D721Med (cell line): ENCODE results near the gene CNTN2.
A peak's percentile ranks its signal among the peaks of the same experiment; 100 is the strongest.

Source experiments
- DNase-seq: peaks from one replicate; pipeline ENCODE4 v3.0.0; 2011; ENCODE audit warnings: low spot score; ENCODE audit not compliant: insufficient read length
- FAIRE-seq: peaks from 2 replicates; lab custom pipeline; 2011; peaks lifted over from hg19 to GRCh38; lab: Jason Lieb, UNC
- TF ChIP-seq, protein P1 (sequence below): IDR thresholded peaks from 2 replicates; pipeline ENCODE4 v1.5.1; 2012; ENCODE audit warnings: mild to moderate bottlenecking, control low read depth; ENCODE audit not compliant: insufficient read depth; ENCODE audit errors: missing control alignments

The CNTN2 gene

DNA sequence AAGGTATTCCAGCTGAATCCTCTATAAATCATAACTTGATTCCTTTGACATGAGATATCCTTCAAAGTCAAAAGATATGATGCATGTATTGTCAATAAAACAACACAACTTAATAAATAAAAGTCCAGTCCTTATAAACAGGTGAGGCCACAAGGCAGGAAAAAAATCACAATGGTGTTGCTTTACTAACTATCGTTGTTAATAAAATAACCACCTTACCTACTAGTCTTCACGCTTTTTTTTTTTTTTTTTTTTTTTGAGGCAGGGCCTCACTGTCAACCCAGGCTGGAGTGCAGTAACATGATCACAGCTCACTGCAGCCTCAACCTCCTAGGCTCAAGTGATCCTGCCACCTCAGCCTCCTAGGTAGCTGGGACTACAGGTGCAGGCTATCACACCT is 41.3 kb downstream of the CNTN2 start, which contains the start of gene TMEM81:
Gene TMEM81, minus strand, starts transcription at position 101 of the 400 bp plus-strand sequence. CDS start 140 bp downstream, outside the sequence.
- TF ChIP-seq, protein P1, sequence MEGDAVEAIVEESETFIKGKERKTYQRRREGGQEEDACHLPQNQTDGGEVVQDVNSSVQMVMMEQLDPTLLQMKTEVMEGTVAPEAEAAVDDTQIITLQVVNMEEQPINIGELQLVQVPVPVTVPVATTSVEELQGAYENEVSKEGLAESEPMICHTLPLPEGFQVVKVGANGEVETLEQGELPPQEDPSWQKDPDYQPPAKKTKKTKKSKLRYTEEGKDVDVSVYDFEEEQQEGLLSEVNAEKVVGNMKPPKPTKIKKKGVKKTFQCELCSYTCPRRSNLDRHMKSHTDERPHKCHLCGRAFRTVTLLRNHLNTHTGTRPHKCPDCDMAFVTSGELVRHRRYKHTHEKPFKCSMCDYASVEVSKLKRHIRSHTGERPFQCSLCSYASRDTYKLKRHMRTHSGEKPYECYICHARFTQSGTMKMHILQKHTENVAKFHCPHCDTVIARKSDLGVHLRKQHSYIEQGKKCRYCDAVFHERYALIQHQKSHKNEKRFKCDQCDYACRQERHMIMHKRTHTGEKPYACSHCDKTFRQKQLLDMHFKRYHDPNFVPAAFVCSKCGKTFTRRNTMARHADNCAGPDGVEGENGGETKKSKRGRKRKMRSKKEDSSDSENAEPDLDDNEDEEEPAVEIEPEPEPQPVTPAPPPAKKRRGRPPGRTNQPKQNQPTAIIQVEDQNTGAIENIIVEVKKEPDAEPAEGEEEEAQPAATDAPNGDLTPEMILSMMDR = no peak
- no peak for FAIRE-seq
- no peak for DNase-seq

DNA sequence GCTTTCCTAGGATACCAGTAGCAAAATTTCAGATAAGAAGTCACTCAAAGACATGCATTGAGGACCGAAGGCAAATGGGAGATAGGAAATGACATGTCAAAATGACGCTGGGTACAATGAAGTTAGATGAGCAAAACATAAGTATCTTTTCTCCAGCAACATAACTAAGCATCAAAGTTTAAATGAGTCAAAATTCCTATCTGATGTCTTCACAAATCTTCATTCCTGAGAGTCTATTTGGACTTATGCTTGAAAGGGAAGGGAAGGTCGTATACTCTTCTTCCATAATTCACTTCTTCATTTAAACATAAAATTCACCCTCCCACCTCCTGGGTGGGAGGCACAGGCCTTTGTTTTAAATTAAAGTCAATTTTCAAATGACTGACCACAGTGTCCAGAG is 45.3 kb downstream of the CNTN2 start:
- TF ChIP-seq, protein P1 = no peak
- DNase-seq = no peak

DNA sequence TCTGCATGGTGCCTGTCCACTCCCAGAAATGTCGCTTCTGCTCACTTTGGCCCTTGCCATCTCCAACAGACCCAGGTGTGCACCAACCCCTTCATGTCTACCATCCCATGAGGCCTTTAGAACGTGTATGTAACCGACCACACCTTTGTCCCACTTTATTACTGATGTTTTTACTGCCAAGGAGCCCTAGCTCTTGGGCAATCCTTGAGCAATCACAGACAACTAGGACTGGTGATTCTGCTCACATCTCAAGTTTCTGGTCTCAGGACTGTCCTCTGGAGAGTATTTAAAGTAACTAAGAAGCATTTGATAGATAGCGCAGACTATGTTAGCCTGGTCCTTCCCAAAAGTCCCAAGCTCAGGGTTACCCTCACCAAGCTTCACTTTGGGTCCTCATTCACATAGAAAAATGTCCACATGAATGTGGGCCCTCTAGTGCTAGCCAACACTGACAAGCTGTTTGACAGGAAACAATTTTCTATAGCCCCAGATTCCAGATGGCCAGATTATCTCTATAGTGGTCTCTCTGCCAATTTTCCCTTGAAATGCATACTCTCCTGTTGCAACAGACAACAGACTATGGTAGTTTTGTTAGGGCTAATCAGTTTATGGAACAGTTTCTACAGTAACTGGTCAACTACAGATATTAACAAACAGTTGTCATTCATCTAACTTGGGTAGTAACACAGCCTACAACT is 48.2 kb downstream of the CNTN2 start:
- DNase-seq (no peak), FAIRE-seq (peak; percentile 38)
- TF ChIP-seq, protein P1 = no peak

More for the DNA sequence above, 45.3 kb downstream of the CNTN2 start:
- peak; percentile 48 for FAIRE-seq

DNA sequence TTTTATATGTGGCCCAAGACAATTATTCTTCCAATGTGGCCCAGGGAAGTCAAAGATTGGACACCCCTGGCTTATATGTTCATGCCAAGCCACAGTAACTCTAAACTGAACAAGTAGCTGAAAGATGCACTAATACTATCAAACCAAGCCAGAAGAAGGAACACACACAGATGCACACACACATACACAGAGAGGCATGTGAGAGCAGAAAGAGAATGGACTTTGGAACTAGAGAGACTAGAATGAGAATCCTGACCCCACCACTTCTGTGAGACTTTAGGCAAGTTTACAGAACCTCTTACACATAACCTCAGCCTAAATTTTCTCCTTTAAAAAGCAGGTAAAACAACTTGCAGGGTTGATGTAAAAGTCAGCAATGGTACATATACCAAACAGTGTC is 52.4 kb downstream of the CNTN2 start:
- FAIRE-seq (no peak), DNase-seq (no peak)
- TF ChIP-seq, protein P1 = no peak

DNA sequence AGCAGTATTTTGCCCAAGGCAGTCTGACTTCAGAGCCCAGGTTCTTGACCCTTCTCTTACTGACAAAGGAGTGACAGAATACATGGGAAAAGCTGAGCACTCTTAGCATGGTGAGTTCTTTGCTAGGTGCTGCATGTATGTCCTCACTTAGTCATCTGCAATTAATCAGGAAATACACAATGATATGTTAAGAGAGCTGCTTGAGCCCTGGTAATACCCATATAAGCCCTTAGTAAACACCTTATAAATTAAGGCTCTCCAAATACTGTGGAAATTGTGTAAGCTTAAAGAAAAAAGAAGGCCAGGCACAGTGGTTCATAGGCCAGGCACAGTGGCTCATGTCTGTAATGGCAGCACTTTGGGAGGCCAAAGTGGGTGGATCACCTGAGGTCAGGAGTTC is 55.2 kb downstream of the CNTN2 start:
- TF ChIP-seq, protein P1 = no peak
- no peak for FAIRE-seq
- no peak for DNase-seq

DNA sequence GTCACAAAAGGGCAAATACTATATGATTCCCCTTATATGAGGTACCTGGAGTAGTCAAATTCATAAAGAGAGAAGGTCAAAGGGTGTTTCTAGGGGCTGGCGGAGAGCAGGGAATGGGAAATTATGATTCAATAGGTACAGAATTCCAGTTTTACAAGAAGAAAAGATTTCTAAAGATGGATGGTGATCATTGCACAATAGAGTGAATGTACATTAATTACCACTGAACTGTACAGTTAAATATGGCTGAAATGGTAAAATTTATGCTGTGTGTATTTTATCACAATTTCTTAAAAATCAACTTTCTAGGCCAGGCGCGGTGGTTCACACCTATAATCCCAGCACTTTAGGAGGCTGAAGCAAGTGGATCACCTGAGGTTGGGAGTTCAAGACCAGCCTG is 59.4 kb downstream of the CNTN2 start:
- FAIRE-seq = no peak
- no peak for DNase-seq
- TF ChIP-seq, protein P1 = no peak

DNA sequence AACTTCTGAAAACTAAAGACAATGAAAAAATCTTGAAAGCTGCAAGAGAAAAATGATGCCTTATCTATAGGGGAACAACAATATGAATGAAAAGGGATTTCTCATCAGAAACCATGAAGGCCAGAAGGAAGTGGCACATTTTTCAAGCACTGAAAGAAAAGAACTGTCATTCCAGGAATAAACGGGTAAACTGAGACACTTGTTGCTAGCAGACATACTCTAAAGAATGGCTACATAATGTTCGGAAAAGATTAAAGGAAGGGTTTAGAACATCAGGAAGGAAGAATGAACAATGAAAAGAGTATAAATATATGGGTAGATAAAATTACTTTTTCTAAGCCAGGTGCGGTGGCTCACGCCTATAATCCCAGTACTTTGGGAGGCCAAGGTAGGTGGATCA is 64.3 kb downstream of the CNTN2 start:
- FAIRE-seq = peak; percentile 21
- TF ChIP-seq, protein P1 = no peak
- no peak for DNase-seq
